HG03045 (cell line): ENCODE results near the gene VGLL2.

Experiments
- ATAC-seq: cut with Tn5 transposase; IDR thresholded peaks from one replicate; pipeline ENCODE4 v1.9.1; 2021; ENCODE audit warnings: mild to moderate bottlenecking, moderate library complexity; ENCODE audit not compliant: unreplicated experiment

Gene VGLL2

DNA sequence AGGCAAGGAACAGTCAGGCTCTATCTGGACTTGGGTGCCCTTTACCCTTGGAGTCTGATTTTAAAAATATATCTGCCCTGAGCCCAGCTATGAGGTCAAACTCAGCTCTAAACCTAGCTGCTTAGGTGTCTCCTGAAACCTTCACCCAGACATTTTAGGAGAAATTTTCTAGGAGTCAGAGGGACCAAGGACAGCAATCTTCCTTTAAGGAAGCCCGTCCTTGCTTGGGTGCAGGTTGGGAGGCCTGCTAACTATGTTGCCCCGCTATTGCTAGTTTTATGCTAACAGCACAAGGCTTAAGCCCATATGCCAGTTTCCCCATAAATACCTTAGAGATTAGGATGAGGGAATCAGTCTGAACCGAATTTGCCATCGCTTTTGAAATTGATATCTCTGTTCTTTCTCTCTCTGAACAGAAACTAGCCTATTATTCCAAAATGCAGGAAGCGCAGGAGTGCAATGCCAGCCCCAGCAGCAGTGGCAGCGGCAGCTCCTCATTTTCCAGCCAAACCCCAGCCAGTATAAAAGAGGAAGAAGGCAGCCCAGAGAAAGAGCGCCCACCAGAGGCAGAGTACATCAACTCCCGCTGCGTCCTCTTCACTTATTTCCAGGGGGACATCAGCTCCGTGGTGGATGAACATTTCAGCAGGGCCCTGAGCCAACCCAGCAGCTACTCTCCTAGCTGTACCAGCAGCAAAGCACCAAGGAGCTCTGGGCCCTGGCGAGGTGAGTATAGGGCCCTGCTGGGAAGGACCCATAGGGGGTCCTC, 2.6 kb downstream of the VGLL2 start:
- ATAC-seq: no peak

DNA sequence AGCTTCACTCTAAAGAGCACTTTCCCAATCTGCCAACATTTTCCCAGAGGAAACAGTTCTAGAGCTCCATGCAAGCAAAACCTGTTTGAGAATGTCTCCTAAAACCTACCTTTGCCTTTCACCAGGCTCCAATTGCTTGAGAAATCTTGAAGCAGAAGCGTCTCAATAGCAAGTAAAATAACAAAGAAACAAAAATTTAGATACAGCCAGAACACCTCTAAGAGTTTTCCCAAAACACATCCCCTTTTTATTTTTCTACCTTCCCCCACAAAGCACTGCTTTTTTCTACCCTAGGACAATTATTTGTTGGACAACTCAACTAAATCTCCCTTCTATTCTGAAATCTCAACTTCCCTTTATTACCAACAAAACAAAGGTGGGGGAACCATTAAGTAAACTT, 3.6 kb downstream of the VGLL2 start:
- ATAC-seq: no peak

DNA sequence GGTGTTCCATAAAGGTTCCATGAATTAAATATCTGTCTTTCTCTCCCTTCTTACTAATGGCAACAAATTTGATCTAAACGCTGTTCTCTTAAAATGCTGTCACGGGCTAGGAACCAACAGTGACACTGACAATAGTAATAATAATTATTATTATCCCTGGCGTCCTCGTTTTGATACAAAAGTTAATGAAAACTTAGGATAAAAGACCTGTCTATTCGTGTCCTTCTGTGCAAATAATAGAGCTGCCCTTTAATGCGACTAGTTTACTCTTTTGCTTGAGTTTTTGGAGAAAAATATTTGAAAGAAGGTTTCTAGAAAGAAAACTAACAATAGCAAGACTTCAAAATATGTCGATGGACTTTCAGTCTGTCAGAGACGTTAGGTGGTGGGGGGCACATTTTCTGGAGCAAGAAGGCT, 4.3 kb downstream of the VGLL2 start:
- ATAC-seq: no peak

DNA sequence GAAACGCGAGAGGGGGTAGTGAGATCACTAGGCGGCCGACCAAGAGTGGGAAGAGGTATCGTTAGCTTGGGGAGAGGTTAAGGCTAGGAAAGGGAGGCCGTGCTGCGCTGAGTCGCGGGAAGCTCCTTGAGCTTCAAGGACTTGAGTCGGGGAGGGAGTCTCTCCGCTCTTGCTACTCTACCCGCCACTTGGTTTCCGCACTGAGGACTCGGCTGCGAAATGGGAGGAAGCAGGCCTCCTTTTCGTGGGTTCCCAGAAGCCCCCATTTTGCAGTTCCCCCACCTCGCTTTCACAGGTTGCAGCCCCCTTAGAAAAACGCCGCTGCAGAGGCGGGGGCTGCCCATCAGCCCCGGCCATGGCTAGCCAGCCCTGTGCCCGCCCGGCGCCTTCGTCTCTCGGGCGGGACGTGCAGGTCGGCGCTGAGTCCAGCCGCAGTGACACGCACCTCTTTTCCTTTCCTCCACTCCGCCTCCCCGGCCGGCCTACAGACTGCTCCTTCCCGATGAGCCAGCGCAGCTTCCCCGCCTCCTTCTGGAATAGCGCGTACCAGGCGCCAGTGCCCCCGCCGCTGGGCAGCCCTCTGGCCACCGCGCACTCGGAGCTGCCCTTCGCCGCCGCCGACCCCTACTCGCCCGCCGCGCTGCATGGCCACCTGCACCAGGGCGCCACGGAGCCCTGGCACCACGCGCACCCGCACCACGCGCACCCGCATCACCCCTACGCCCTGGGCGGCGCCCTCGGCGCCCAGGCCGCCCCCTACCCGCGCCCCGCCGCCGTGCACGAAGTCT, 4.9 kb downstream of the VGLL2 start:
- ATAC-seq: no peak

DNA sequence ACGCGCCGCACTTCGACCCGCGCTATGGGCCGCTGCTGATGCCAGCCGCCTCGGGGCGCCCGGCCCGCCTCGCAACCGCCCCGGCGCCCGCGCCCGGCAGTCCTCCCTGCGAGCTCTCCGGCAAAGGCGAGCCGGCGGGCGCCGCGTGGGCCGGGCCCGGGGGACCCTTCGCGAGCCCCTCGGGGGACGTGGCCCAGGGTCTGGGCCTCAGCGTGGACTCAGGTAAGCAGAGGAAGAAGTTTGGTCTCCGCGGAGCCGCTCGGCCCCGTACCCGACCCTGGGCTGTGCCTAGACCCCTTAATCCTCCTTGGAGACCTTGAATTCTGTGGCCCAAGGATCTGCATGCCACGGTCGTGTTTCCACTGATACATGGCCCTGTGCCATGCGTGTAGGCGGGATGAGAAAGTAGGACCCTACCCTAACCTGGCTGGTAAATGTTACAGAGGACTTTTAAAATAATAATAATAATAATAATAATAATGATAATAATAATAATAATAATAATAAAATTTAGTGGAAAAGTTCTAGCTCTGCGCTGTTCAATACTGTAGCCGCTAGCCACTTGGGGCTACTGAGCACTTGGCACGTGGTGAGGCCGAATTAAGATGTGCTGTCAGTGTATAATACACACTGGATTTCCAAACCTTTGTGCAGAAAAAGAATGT, 5.6 kb downstream of the VGLL2 start:
- ATAC-seq: no peak

DNA sequence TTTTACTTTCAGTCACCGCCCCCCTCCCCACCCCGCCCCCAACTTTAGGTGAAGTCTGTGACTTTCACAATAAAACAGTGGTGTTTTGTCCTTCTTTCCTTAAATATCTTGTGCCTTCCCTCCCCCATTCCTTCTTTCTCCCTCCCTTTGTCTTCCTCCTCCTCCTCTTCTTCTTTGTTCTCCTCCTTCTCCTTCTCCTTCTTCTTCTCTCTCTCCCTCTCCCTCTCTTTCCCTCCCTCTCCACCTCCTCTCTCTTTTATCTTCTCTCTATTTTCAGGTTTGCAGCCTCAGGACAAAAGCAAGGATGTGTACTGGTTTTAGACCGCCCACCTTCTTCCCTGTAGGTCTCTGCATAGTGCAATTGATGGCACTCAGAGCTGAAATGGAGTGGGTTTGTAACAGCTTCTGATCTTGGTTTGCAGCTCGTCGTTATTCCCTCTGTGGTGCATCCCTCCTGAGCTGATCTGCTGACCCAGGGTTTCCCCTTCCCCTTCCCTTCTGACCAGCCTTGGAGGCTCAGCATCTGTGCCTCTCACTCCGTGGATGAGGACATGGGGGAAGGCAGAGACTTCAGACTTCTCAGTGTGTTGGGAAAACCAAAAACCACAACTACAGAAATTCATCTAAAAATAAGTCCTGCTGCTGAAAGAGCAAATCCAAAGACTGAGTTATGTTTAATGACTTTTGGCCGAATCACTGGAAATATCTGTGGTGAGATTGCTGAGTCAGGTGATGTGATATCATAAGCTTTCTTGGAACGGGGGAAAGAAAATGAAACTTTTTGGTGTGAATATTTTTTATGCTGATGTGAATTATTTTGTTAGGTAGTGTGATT, 6.9 kb downstream of the VGLL2 start:
- ATAC-seq: no peak

DNA sequence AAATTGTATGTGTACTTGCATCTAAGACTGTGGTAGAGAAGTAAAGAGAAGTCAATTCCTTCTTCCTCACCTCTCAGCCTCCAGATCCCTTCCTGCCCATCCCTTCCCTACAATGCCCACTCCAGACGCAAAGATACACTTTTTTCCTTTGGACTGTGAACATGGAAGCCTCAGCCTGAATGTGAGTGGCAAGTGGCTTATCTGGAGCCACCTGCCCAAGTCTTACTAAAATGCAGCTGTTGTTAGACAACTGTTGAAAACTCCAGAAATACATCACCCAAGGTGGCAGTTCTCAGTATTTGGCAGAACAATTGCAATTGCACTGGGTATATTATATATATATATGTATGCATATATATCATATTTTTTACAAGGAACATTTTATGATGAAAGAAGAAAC, 7.5 kb downstream of the VGLL2 start:
- ATAC-seq: no peak

DNA sequence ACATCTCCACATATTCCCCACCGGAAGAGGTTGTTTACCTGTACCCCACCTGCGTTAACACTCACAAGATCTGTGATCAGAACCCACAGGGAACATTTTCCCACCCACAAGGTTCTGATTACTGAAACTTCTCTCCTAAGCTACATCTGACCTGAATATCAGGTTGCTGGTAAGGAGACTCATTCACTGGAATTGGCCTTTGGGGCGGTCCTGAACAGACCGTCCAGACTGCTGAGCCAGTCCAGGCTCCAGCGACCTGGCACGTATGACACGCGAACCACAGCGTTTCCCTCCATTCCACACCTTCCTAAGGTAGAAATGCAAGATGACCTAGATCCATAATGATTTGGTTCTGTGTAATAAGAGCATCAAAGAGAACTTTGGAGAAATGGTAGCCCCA, 9.8 kb downstream of the VGLL2 start:
- ATAC-seq: no peak

DNA sequence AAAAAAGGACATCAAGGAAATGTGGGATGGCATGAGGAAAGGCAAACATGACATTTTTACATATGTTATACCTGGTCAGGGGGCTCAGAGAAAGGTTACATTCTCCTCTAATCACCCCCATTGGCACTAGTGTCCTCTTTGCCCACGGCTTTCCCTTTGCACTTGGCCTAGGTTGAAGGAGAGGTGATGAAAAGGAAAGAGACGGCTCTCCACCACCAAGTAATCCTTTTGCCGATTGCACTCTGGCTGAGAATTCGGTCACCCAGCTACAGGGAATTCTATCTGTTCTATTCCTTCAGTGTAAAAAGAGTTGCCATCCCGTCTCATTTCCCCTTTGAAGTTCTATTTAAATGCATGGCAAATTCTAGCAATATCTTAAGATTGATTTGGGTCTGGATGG, 10.4 kb downstream of the VGLL2 start:
- ATAC-seq: no peak

DNA sequence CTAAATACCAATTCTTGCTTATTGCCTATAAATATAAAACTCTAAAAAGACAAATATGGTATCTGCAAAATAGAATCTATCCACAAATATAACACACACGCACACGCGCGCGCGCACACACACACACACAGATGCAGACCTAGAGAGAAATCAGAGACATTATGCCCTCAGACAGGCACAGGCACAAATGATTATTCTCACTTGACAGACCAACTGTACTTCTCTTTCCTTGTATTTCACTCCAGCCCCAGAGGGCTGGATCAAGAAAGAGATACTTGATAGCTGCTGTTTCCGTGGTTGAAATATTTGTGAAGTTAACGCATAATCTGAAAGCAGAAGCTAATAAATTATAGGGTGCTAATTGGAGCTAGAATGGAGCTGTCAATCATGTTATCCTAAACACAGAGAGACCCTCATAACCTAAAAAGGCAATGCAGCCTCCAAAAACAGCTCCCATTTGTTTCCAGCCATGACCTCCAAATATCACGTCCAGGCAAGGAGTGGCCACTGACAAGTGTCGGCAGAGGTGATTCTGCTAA, 11.5 kb downstream of the VGLL2 start:
- ATAC-seq: no peak

DNA sequence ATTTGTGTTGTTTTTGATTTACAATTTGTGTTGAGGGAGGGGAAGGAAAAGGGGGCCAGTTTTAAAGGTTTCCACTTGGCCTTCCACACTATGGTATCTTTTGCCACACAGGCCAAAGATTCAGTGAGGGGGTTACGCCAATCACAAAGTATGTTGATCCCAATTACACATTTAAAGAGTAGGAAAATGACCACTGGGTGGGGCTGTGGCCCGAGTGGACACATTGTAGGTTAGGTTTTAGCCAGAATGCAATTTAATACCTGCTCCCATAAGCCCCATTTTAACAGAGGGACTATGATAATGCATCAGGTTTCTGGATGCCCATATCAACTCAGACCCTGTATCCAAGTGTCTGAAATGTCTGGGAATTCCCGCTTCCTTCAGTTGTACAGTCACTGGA, 15.6 kb downstream of the VGLL2 start:
- ATAC-seq: no peak

DNA sequence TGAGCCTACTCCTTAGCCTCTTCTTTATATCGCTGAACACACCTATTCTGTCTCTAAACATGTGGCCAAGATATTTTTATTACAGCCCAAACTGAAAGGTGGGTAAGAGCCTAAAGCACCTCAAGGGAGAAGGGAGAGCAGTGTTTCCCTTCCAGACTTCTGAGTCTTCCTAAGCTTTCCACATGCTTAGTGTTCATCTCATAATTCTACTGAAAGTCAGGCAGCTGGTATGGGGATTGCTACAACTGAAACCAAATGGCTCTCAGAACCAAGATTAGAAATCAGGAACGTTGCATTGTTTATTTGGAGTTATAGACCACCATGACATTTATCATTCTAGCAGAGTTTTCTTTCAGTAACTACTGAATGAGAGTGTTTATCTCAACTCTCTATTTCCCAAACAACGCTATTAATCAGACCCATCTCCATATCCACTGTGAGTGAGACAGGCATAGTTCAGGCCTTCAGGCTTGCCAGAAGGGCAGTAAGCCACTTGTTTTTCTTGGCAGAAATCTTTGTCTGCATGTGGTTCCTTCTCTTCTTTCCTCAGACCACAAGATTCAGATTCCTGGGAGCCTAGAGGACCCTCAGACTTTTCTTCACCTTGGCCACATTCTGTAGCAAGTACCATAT, 22.8 kb downstream of the VGLL2 start:
- no peak for ATAC-seq

DNA sequence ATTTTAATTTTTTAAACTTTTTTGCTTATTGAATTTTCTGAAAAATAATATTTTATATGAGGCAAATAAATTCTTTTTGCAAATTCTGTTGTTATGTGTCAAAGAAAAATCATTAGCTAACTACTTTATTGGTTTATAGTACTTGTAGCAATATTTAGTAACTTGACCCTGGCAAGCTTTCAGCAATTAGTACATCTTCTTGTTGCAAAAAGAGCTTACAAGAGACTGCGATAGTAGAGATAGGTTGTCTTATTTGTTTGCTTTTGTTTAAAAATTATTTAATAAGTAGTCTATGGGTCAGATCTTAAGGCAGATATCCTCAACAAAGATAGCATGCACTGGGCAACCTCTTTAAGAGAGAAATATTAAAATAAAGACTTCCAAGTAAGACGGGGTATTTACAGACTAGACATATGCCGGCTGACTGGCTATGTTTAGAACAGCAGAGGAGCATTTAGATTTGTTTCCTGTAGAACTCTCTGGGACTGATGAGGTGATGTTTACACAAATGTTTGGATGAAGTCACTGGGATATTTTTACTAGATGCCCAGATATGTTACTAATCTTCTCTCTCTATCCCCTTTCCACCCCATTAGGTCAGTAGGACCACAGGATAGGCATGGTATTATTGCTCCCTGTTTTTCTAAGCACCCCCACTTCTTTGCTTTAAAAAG, 25.0 kb downstream of the VGLL2 start:
- ATAC-seq: no peak

DNA sequence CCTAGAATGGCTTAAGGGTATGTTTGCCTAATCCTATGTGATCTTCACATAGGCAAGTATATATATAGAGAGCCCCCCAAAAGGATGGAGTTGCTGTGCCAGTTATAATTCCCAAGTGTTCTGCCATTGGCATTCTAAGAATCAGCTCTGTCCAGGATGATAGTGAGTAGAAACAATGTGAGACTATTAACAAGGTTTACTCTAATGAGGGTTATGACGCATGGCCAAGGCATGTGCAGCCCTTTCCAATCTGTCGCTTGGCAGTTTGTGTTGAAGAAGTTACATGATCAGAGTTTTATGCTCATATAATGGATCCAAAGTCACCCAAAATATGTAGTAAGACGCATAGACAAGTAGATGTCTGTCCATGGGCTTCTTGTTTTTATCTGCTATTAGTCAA, 33.6 kb downstream of the VGLL2 start:
- no peak for ATAC-seq

DNA sequence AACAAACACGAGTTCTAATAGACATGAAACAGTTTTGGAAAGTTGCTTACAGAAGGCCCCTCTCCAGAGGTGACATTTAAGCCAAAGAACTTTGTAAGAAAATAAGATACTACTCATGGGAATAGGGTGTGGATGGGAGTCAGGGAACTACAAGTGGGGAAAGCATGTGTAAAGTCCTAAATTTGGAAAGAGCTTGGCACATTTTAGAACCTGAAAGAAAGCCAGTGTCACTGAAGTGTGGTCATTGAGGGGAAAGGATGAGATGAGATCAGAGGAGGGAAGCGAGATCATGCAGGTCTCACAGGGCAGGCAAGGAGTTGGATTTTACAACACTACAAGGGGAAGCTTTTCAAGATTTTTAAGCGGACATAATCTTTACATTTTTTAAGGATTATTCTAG, 38.0 kb downstream of the VGLL2 start:
- no peak for ATAC-seq

DNA sequence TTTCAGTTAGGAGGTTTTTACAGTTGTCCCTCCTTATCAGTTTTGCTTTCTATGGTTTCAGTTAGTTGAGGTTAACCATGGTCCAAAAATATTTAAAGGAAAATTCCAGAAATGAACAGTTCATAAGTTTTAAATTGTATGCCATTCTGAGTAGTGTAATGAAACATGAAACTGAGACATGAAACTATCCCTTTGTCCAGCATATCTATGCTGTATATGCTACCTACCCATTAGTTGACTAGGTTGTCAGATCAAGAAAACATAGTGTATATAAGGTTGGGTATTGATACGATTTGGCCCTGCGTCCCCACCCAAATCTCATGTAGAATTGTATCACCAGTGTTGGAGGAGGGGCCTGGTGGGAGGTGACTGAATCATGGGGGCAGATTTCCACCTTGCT, 39.1 kb downstream of the VGLL2 start:
- ATAC-seq: no peak

DNA sequence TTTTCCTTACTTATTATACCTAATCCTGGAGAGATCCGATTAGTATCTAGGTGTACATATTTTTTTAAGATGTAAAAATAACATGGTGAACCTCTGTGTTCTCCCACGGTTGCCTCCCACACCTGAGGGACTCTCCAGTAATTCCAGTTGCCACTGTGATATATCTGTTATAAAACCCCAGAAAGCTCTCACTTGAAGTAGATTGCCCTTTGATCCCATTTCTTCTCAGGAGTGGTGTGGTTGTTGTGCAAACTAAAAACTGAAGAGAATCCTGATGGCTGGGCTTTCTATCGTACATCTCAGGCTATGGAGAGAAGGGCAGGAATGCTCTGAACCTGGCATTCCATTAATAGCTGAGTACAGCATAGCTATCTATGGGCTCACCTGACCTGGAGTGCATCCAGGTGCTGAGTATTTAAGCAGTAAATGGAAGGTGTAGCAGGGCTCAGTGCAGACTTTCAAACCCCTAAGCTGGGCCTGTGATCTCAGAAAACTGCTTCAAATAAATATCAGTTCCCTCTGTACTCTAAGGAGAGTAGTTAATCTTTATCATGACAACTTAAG, 41.0 kb downstream of the VGLL2 start:
- no peak for ATAC-seq

DNA sequence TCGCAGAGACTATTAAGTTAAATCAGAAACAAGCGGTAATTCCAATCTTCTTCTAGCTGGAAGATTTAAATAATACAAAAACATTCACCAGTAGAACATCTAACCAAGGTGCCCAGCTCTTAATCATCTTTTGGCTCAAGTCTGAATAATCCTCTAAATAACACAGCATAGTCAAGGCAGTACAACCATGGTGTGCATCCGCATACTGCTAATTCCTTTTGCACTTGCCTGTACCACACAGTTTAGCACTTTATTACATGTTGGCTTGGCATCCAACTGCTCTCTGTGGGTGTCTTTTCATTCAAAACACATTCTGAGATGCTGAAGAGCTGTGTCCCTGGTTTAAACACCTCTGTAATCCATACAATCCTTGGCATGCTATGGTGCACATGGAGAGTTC, 42.3 kb downstream of the VGLL2 start:
- ATAC-seq: no peak

DNA sequence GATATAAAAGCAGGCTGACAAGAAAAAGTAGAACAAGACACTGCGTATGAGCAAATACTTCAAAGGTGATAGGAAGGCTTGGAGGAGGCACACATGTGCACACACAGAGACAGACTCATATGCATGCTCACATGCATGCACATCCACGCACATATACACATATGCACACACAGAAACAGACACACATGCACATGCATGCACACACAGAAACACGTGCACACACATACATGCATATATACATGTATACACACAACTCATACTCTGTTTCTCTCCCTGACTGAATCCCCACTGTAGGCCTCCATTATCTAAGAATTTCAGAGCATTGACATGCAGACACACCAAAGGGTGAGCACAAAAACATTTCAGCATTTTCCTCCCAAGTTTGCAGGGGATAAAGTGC, 43.7 kb downstream of the VGLL2 start:
- ATAC-seq: no peak
